Femur (tissue), 1 donor: ENCODE data around the gene FYTTD1.

ENCODE experiments used
- DNase-seq: peaks from one replicate; pipeline ENCODE4 v3.0.0-alpha.2; 2017

FYTTD1 gene

GRCh38 chr3:197794115-197794514 is 44.4 kb downstream of the FYTTD1 start:
- no peak for DNase-seq

DNA sequence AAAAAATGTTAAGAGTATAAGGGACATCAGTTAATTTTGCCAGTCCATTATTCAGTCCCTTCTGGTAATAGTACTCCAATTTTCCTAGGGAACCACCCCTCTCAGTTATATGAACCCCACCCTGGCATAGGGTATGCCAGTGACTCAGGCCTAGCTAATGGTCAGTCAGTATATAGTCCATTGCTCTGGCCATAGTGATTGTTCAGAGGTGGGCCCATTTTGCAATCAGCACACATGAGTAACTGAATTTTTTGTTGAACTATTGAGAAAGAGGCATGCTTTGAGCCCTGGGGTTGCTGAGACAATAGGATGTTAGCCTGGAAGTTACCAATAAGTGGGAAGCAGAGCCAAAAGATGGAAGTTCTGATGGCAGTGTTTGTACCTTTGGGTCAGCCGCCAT is 45.5 kb downstream of the FYTTD1 start:
- DNase-seq = no peak

DNA sequence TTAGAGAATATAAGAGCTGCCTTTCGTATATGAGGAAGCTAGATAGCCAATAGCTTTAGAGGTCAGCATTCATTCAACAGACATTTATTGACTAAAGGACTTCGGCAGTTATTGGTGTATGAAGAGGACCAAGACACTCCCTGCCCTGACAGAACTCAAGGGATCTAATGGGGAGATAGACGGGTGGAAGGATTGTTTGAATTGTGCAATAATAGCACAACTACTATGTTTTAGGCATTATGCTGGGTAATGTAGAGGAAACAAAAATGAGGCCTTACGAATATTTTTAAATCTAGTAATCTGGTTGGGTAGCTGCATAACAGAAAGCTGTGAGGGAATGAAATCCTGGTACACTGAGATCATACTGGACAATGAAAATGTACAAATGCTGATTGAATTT is 46.4 kb downstream of the FYTTD1 start:
- no peak for DNase-seq

DNA sequence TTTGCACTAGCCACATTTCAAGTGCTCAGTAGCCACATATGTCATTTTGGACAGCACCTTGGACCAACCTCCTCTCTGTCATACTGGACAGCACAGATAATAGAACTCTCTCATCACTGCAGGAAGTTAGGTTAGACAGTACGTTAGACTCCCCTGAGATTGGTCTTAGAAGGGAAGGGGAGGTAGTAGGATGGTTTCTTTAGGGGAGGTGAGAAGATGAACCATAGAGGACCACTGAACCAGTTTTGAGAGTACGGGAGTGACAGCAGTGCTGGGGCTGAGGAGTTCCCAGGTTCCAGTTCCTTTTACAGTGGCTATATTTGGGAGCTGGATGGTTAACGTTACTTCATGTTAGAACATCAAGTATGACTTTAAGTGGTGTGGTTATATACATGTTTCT is 49.2 kb downstream of the FYTTD1 start:
- no peak for DNase-seq

GRCh38 chr3:197800379-197800778 is 50.7 kb downstream of the FYTTD1 start:
- no peak for DNase-seq

- DNase-seq = no peak
These were observed 52.5 kb downstream of the FYTTD1 start for GRCh38 chr3:197801891-197802778.

GRCh38 chr3:197802779-197803459 is 53.2 kb downstream of the FYTTD1 start:
- no peak for DNase-seq

DNA sequence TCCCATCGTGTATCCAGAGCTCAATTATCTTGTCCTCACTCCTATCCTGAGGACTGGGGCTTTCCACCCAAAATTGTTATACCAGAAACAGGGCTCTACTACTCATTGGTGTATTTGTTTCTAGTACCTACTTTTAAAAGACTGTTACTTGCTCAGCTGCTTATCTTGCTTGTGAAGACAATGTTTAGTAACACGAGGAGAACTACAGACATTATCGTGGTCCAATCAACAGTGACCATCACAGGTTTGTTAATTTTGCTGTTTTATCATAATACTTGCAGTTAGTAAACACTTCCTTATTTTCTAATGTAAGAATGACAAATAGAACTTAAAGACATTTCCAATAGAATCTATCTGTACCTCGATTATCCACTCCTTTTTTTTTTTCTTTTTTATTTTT is 54.8 kb downstream of the FYTTD1 start:
- no peak for DNase-seq

DNA sequence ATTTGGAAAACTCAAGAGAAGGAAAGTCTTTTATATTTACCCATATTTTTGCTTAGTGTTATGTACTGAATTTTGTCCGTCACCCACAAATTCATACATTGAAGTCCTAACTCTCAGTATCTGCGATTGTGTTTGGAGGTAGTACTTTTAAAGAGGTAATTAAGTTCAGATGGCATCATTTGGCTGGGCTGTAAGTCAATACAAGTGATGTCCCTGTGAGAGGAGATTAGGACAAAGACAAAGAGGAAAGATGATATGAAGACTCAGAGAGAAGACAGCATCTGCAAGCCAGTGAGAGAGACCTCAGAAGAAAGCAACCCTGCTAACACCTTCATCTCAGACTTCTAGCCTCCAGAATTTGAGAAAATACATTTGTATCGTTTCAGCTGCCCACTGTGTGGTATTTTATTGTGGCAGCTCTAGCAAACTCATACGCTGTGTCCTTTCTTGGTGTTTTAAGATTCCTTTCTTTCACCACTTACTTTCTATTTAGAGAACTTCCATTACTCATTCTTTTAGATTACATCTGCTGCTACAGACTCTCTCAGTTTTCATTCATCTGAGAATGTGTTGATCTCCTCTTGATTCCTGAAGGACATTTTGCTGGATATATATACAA is 58.4 kb downstream of the FYTTD1 start:
- no peak for DNase-seq

GRCh38 chr3:197809356-197810020 is 59.8 kb downstream of the FYTTD1 start:
- DNase-seq = no peak

DNA sequence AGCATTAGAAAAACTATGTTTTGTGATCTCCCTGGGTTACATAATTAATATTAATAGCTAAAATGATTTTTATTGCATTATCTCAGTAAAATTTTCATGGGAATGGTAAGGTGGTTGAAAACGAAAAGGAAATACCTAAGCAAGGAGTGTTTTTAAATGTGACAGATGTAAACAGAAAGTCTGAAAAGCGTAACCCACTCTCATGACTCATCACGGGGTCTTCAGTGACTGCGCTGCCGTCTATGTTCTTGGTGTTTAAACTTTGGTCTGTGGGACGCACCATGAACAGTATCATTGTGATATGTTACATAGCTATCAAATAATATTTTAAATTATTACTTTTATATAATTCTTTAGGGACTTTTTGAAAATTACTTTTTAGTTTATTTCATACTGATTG is 61.2 kb downstream of the FYTTD1 start:
- no peak for DNase-seq

DNA sequence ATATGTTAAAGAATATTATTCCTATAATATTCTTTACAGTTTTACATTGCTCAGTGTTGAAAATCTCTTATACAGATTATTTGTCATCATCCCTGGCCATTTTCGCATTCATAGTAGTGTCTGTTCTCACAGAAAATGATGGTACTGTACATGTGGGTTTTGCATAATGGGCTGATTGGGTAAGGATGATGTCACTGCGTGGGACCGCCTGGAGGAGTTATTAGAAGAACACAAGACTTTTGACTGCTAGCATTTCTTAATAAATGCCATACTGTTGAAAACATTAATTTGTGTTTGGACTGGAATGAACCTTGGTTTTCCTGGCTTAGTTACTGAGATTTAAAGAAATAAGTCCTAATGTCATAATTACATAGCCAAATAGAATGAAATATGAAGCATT is 61.7 kb downstream of the FYTTD1 start:
- DNase-seq = peak; percentile 69

DNA sequence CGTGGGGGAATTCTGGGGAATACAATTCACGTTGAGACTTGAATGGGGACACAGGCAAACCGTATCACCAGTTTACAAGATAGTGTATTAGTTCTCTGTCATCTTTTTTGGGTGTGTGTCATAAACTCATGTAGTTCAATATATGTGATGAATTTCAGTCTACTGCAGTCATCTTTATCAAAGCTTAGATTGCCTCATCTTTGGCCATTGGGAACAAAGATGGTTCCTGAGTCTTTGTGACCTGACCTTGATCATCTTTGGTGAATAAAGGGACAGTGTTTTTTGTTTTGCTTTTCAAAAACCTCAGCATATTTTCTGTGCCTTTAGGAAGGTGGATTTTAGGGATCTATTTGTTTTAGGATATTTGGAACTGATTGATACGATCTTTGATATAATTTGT is 64.7 kb downstream of the FYTTD1 start:
- no peak for DNase-seq

DNA sequence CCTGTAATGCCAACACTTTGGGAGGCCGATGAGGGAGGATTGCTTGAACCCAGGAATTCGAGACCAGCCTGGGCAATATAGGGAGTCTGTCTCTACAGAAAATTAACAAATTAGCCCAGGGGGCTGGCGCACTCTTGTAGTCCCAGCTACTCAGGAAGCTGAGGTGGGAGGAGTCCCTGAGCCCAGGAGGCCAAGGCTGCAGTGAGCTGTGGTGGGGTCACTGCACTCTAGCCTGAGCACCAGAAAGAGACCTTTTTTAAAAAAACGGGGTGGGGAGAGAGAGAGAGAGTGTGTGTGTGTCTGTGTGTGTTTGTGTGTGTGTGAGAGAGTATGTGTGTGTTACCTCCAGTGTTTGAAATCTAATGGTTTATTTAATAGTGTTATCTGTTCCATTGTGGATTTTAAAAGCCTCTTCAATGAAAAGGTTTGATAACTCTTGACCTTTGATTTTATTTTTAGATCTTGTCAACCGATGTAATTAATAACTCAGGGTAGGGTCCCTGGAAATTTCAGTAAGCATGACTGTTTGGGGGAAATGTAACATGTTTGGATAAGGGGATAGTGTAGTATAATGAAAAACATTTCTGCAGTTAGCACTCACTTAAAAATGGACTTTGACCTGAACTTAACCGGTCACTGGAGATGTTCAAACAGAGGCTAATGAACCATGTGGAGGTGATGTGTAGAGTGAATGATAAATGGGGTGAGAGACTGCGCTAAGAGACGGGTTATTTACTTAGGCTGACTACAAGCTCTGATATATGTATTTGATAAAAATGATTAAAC is 71.1 kb downstream of the FYTTD1 start:
- DNase-seq = no peak

DNA sequence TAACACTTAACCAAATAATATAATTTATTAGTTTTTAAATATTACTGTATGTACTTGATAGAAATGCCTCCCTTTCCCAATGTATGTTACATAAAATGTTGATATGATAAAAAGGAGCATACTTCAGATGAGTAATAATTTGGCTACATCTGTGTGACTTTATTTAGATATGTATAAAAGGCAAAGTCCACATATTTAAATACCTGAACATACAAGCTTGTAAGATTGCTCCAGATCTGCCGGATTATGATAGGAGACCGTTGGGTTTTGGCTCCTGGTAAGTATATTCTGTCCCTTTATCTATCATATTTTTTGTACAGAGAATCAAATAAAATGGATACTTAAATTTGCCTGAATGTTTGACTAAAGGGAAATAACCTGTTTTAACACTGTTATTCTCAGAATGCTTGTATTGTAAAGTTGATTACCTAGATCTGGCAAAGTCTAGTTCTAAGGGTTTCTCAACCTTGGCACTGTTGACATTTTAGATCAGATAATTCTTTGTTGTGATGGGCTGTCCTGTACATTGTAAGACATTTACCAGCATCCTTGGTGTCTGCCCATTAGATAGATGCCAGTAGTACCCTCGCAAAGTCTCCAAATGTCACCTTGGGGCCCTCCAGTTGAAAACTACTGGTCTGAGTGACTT is 79.8 kb downstream of the FYTTD1 start:
- DNase-seq = no peak

- DNase-seq = no peak
These were observed 80.8 kb downstream of the FYTTD1 start for GRCh38 chr3:197830308-197830966.

GRCh38 chr3:197830967-197831313 is 81.3 kb downstream of the FYTTD1 start:
- no peak for DNase-seq

DNA sequence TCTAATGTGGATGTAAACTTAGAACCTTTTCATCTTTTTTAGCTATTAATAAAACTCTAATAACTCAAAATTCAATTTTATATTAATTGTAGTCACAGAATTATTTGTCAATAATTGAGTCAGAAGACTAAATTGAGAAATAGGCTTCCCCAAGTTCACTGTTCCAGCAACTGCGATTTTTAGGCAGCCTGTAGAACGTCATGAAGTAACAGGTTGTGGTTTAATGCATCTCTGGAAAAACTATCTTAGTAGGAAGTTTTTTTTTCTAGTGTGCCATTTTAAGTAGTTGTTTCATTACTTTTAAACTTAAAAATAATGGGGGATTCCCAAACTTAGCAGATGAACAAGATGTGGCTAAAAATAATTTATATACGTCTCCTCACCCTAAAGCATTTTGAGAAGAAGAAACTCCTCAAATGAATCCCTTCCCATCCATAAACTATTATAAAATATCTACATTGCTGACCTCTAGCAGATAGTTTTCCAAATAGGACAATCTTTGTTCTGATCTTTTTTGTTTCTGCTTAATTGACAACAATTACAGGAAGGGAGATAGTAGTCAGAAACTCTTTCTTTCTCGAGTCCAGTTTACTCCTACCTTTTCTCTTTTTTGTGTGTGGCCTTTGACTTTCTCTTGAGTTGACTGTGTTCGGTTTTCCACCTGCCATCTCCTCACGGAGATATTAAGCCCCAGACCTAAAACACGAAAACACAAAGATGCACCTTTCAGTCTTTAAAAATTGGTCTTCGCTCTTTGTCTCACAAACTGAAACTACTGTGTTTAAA is 84.4 kb downstream of the FYTTD1 start:
- no peak for DNase-seq

DNA sequence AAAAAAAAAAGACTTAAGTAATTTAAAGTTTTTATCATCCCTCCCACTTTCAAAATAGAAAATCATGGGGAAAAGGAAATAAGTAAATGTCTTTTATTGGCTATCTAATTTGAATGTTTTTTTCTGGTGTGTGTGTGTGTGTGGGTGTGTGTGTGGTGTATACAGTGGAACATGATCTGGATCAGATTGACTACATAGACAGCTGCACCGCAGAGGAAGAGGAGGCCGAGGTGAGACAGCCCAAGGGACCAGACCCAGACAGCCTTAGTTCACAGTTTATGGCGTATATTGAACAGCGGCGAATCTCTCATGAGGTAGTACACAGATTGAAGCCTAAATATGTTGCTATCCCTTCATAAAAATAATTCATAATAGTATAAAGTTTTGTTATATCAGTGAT is 85.8 kb downstream of the FYTTD1 start:
- no peak for DNase-seq

DNA sequence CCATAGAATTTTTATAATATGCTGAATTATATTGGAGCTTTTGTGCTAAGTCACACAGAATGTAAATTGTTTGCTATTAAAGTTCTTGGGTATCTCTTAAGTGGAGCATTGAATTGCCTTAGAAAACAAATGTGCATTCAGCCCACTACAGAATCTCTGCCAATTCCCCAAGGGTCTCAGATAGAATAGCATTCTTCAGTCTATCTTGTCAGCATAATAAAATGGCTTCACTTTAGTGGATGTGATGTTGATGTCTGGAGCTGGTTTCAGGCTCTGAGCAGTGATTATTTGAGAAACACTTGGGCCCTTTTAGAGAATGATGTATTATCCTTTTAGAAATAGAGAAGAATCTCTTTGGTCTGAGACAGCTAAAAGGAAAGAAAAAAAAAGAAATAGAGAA is 86.6 kb downstream of the FYTTD1 start:
- no peak for DNase-seq
